Mesodermal cell (in vitro differentiated cells): Measurements from ENCODE around the gene THBS2. TPM values are rescaled to one million over a fixed set of nuclear protein-coding genes. Genes with fewer than 3 reads are reported as not detected.
"Not testable (repeated sequence)": the region's sequence is repeated elsewhere in the genome, so short reads cannot be mapped to it uniquely, and the experiment has no call there.

Source experiments
- H3K27ac ChIP-seq: 2 replicates; pipeline ENCODE4 v1.7.0; 2013; ENCODE audit warnings: mild to moderate bottlenecking, low read depth, low read length, moderate library complexity; ENCODE audit not compliant: severe bottlenecking
- H3K36me3 ChIP-seq: 2 replicates; pipeline ENCODE4 v1.7.1; 2013; ENCODE audit warnings: mild to moderate bottlenecking, low read length, moderate library complexity; ENCODE audit not compliant: control insufficient read depth, insufficient read depth
- H3K4me1 ChIP-seq: one replicate; pipeline ENCODE4 v1.7.1; 2013; ENCODE audit warnings: mild to moderate bottlenecking, low read length; ENCODE audit not compliant: insufficient read depth, control insufficient read depth, poor library complexity, severe bottlenecking
- H3K4me3 ChIP-seq: 2 replicates; pipeline ENCODE4 v1.7.0; 2013; ENCODE audit warnings: low read length, control low read depth, mild to moderate bottlenecking; ENCODE audit not compliant: insufficient read depth, poor library complexity, severe bottlenecking; ENCODE audit errors: extremely low read depth
- H3K9me3 ChIP-seq: 2 replicates; pipeline ENCODE4 v1.7.1; 2013; ENCODE audit warnings: mild to moderate bottlenecking, low read length, moderate library complexity; ENCODE audit not compliant: control insufficient read depth
- WGBS, 2 experiments: methylation state at CpG; one replicate each; pipeline ENCODE4 v1.1.5; 2013; ENCODE audit warnings: missing lambda C conversion rate in 2 of 2; ENCODE audit not compliant: insufficient coverage in 2 of 2; 5-methylcytosine and 5-hydroxymethylcytosine counted together
- polyA plus RNA-seq, 2 experiments: library from polyadenylated mRNA; stranded (reverse); fragments of 50-300 nt; gene quantifications; one replicate each; pipeline ENCODE4 v1.2.3, GENCODE V29; 2013

Gene THBS2
- 1.8 TPM for polyA plus RNA-seq (2013, experiment 1 of 2)
- polyA plus RNA-seq (2013, experiment 2 of 2): 1.5 TPM

DNA sequence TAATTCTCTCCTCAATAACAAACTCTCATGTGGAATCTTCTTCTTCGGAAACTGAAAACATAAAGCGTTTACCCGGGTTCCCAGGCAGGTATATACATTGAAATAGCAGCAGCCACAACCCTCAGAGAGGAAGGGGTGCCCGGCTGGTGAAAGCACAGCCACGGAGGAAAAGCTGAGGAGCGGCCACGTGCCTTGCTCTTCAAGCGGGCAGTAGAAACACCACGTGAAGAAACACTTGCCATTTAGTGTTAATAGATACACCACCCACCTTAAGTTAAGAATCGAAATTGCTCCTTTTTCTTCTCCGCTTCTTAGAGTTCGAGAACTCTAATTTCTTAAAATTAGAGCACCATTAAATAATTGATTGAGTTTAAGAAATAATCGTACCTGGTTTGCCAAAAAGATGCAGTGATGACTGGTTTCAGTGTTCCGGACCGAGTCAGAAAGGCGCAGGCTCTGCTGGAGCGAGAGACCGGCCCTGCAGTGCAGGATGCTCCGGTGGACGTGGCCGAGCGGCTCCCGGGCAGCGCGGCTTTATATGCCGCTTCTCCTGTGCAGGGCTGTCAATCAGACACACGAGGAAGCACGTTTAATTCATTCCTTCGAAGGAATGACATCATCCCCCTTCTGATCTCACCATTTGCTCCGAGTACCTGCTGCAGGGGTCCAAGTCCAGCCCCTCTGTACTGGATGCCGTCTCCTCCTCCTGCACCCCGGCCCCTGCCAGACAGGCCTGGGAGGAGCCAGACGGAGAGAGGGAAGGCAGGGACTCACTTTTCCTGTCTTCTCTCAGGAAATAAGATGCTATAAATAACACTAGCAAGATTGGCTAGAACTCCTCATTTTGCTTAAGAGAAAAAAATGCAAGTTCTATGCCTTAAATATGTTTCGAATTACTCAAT is at the start of gene THBS2:
THBS2 (minus strand) TSS at position 510 of the 902 bp plus-strand sequence. CDS start 3,062 bp downstream, outside the sequence.
- no peak within 1 kb of the TSS for H3K27ac ChIP-seq
- 1 to 2% methylated on average over 18 of the region's 34 CpGs for WGBS, 2 experiments
- H3K36me3 ChIP-seq: no peaks in the 10 kb centered on the region
- H3K4me3 ChIP-seq: peak within 1 kb of the TSS; percentile 7
- no peaks in the 10 kb centered on the region for H3K9me3 ChIP-seq
- peaks cover 17% of the 10 kb centered on the region for H3K4me1 ChIP-seq

DNA sequence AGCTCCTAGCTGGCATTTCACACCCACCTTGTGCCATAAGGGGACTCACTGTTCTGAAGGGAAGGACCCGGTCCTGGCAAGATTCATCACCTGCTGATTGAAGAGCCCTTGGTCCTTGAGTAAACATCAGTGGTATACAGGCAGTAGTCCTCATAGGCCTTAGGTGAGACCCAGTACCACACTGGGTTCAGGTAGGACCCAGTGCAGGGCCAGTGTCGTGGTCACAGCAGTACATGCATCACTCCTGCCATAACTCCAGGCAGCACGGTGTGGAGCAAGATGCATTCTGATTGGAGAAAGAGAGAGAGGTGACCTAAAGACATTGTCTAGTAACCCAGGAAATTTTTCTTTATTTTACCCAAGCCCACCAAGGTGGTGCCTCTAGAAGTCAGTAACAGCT is 49.1 kb upstream of the THBS2 start:
- H3K4me3 ChIP-seq: no peak overlapping the region
- no peaks in the 10 kb centered on the region for H3K4me1 ChIP-seq
- no peaks in the 10 kb centered on the region for H3K36me3 ChIP-seq
- 100% methylated on average over 2 of the region's 3 CpGs; no CpG with 5 or more reads in 1 of the 2 experiments for whole genome bisulfite sequencing, 2 experiments
- no peaks in the 10 kb centered on the region for H3K9me3 ChIP-seq
- no peak overlapping the region for H3K27ac ChIP-seq

DNA sequence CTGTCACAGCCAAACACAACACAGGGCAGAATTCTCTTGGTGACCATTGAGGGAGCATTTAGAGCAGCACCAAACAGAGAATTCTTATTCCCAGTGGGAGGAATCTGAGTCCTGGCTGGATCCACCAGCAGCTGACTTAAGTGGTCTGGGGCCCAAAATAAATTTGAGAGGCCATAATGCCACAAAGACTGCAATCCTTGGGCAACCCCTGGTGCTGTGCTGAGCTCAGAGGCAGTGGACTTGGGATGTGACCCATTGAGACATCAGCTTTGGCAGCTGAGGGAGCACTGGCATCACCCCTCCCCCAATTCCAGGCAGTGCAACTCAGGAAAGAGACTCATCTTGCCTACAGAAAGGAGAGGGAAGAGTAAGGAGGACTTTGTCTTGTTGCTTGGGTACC is 48.6 kb upstream of the THBS2 start:
- Histone ChIP-seq H3K9me3 (no peaks in the 10 kb centered on the region), H3K4me1 (no peaks in the 10 kb centered on the region), H3K4me3 (no peak overlapping the region), H3K27ac (no peak overlapping the region), H3K36me3 (no peaks in the 10 kb centered on the region)

DNA sequence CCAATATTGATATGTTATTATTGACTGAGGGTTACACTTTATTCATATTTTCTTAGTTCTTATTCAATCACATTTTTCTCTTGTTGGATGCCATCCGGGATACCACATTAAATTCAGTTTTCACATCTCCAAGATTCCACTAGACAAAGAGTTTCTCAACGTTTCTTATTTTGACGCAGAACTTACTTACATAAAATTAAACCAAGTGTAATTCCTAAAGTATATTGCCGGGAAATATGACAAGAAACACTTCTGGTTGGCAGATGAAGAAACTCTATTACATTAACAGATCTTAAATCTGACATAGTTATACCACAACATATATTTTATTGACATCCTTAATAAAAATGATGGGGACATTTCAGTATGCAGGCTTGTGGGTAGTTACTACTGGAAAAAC is 47.3 kb upstream of the THBS2 start:
- no peaks in the 10 kb centered on the region for H3K36me3 ChIP-seq
- H3K9me3 ChIP-seq: no peaks in the 10 kb centered on the region
- no peak overlapping the region for H3K27ac ChIP-seq
- no peaks in the 10 kb centered on the region for H3K4me1 ChIP-seq
- WGBS, 2 experiments: 82 to 100% methylated on average over 1 to 3 of the region's 4 CpGs
- no peak overlapping the region for H3K4me3 ChIP-seq

DNA sequence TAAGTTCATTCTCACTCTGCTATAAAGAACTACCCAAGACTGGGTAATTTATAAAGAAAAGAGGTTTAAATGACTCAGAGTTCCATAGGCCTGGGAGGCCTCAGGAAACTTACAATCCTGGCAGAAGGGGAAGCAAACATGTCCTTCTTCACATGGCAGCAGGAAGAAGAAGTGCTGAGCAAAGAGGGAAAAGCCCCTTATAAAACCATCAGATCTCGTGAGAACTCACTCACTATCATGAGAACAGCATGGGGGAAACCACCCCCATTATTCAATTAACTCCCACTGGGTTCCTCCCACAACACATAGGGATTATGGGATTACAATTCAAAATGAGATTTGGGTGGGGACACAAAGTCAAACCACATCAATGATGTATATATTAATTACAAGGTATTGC is 45.0 kb upstream of the THBS2 start:
- no CpG with 5 or more reads among the region's 1 CpG for WGBS, 2 experiments

DNA sequence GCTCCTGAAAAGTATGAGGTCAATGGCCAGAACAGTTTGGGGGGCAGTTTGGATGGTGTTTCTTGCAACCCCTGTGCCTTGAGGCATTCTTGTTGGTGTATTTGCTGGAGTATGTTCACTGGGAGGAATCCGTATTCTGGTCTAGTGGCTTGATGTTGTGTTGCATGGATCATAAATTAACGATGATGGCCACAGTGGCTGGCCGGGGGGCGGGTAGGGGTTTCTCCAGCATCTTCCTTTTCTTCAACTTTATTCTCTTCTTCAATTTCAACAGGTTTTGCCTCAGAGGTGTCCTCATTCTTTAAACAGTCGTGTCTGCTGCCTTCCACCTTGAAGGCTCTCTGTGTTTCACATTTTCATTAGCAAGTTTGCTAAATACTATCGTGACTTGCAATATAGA is 43.0 kb upstream of the THBS2 start:
- Histone ChIP-seq H3K36me3 (no peaks in the 10 kb centered on the region), H3K4me1 (peaks cover 10% of the 10 kb centered on the region), H3K4me3 (no peak overlapping the region), H3K9me3 (no peaks in the 10 kb centered on the region), H3K27ac (no peak overlapping the region)
- WGBS, 2 experiments: 30% methylated on average over 2 of the region's 6 CpGs; no CpG with 5 or more reads in 1 of the 2 experiments

More for the DNA sequence above, 45.0 kb upstream of the THBS2 start:
- H3K4me1 ChIP-seq, H3K36me3 ChIP-seq, H3K27ac ChIP-seq, H3K9me3 ChIP-seq, H3K4me3 ChIP-seq: not testable (repeated sequence)

DNA sequence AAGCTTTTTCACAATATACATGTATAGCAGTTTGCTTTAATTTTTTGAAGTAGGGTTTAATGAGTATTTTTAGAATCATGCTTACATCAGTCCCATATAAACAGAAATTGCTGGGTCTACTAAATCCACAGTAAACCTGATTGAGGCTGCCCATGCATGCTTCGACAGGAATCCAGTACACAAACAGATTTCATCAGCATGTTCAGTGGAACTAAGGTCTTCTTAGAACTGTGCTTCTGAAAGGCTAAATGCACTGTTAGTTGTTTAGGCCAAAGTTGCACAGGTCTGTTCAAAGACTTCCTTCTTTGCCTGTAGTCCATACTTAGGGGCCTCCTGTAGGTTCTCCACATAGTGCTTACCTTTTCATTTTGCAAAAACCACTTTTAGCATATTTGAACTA is 42.5 kb upstream of the THBS2 start:
- WGBS, 2 experiments: 67% methylated on average over 1 of the region's 1 CpG; no CpG with 5 or more reads in 1 of the 2 experiments
- Histone ChIP-seq H3K4me1 (peaks cover 11% of the 10 kb centered on the region), H3K36me3 (no peaks in the 10 kb centered on the region), H3K9me3 (no peaks in the 10 kb centered on the region), H3K4me3 (no peak overlapping the region), H3K27ac (no peak overlapping the region)

DNA sequence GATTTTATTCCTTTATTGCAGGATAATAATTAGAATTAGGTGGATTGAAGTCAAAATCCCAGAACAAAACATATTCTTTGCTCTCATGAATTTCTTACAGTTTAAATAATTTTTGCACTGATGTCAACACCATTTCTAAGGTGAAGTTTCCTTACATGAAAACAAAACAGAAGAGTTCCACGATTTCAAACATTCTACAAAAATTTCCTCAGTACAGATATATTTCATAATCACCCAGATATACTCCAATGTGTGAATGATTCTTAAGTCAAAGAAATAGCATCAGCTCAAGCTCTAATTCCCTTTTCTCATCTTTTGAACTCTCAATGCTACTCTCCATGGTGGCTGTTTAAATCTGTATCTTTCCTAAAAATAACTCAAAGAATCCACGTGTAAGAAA is 39.5 kb upstream of the THBS2 start:
- no peaks in the 10 kb centered on the region for H3K36me3 ChIP-seq
- peaks cover 11% of the 10 kb centered on the region for H3K4me1 ChIP-seq

DNA sequence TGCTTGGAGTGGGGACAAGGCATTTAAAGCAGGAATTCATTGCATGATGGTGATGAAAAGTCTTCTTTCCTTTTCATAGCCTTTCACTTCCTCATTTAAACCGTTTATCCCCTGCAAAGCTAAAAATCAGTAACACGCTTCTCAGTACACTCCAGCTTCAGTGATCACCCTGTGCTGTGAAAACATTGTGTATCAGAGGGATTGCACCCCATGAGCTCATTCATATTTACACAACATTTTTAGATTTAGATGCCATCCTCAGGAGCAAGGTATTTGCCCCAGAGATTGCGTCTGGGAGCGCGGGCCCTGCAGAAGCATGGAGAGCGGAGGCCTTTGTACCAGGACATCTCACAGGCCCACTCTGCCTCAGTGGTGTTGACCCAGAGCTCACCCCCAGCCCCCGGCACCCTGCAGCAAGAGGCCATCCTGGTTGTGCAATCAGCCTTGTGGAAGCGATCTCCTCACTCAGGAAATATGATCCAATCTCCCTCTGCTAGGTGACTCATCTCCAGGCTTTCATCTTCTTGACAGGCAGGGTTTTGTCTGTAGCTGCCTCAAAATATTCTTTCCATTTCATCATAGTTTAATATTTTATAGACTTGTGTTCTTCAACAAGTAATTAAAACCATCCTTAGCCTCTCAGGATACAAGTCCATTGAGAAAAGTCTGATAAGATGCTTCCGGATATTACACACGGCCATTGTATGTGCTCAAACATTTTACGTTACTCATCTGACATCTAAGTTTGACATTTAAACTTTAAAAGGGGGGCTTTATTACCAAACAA is 38.9 kb upstream of the THBS2 start:
- WGBS, 2 experiments: 85 to 95% methylated on average over 4 to 10 of the region's 11 CpGs

More for the DNA sequence above, 39.5 kb upstream of the THBS2 start:
- H3K9me3 ChIP-seq: no peaks in the 10 kb centered on the region
- H3K27ac ChIP-seq: no peak overlapping the region
- H3K4me3 ChIP-seq: no peak overlapping the region
- 100% methylated on average over 1 of the region's 2 CpGs; no CpG with 5 or more reads in 1 of the 2 experiments for WGBS, 2 experiments

DNA sequence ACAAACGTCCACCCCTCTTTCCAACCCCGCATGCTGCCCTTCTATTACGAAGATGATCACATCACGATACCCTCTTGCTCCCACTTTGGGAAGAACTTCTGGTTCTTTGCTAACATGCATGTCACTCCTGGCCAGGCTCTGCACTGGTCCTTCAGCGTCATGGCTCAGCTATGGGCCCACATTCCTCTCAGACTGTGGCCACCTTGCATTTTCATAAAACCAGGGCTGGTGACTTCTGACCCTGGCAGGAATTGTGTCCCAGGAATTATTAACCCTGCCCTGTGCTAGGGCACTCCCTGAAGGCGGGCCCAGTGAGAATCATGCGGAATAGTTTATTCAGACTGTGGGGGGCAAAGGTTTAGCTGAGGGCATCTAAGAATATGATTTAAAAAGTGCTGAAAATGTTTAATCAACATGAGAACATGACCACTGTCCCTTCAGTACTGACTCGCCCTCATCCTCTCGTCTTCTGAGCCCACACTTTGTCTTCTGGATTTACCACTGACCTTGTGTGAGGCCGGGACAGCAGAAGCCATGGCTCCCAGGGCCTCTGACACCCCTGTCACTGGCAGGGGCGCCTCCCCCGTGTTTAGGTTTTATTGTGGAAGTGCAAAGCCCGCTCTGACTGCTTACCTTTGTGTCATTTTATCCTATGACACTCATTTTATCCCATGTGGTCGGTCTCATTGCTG is 38.1 kb upstream of the THBS2 start:
- WGBS, 2 experiments: 88 to 97% methylated on average over 9 to 10 of the region's 14 CpGs
- Histone ChIP-seq H3K4me1 (peaks cover 11% of the 10 kb centered on the region), H3K36me3 (no peaks in the 10 kb centered on the region), H3K4me3 (no peak overlapping the region), H3K9me3 (no peaks in the 10 kb centered on the region), H3K27ac (peak overlapping the region; percentile 52)

More for the DNA sequence above, 38.9 kb upstream of the THBS2 start:
- Histone ChIP-seq H3K9me3 (no peaks in the 10 kb centered on the region), H3K36me3 (no peaks in the 10 kb centered on the region), H3K27ac (peak overlapping the region; percentile 52), H3K4me1 (peaks cover 11% of the 10 kb centered on the region), H3K4me3 (no peak overlapping the region)
